Epithelial cell of proximal tubule (primary cell): ENCODE measurements around the gene IRAK1. TPM values are rescaled to one million over a fixed set of nuclear protein-coding genes. Genes with fewer than 3 reads are reported as not detected.

Experiments
- DNase-seq: peaks from one replicate; pipeline ENCODE4 v3.0.0-alpha.2; 2011; ENCODE audit warnings: low read depth
- H3K4me3 ChIP-seq: 2 replicates; pipeline ENCODE4 v1.5.1; 2011; ENCODE audit warnings: low read depth, mild to moderate bottlenecking, low read length
- total RNA-seq: library from RNA; depleted of rRNA; stranded (reverse); fragments of >200 nt; gene quantifications from 2 replicates; pipeline ENCODE4 v1.2.3, GENCODE V29; 2015
- TF ChIP-seq, protein P1 (sequence below): conservative IDR thresholded peaks from 2 replicates; pipeline ENCODE4 v1.5.1; 2012; ENCODE audit warnings: low read depth, mild to moderate bottlenecking, low read length

The IRAK1 gene
- total RNA-seq, 1 donor from 2014 or later = 131 TPM

DNA sequence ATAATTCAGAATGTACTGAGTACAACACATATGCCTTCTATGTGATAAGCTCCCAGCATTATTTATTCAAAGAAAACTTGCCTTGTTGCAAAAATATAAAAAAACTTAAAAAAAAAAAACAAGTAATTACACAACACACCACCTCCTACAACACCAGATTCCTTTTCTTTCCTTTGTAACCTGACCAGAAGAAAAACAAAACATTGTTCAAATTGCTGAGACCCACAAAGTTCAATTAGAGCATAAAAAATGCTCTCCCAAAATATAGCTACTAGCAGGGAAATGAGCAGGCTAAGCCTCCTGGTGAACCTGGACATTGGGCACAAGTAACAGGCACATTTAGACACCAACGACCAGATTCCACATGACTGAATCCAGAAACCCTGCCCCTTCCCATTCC, 39.5 kb upstream of the IRAK1 start:
- no peak overlapping the region for H3K4me3 ChIP-seq
- TF ChIP-seq, protein P1, sequence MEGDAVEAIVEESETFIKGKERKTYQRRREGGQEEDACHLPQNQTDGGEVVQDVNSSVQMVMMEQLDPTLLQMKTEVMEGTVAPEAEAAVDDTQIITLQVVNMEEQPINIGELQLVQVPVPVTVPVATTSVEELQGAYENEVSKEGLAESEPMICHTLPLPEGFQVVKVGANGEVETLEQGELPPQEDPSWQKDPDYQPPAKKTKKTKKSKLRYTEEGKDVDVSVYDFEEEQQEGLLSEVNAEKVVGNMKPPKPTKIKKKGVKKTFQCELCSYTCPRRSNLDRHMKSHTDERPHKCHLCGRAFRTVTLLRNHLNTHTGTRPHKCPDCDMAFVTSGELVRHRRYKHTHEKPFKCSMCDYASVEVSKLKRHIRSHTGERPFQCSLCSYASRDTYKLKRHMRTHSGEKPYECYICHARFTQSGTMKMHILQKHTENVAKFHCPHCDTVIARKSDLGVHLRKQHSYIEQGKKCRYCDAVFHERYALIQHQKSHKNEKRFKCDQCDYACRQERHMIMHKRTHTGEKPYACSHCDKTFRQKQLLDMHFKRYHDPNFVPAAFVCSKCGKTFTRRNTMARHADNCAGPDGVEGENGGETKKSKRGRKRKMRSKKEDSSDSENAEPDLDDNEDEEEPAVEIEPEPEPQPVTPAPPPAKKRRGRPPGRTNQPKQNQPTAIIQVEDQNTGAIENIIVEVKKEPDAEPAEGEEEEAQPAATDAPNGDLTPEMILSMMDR = no peak
- DNase-seq = no peak

DNA sequence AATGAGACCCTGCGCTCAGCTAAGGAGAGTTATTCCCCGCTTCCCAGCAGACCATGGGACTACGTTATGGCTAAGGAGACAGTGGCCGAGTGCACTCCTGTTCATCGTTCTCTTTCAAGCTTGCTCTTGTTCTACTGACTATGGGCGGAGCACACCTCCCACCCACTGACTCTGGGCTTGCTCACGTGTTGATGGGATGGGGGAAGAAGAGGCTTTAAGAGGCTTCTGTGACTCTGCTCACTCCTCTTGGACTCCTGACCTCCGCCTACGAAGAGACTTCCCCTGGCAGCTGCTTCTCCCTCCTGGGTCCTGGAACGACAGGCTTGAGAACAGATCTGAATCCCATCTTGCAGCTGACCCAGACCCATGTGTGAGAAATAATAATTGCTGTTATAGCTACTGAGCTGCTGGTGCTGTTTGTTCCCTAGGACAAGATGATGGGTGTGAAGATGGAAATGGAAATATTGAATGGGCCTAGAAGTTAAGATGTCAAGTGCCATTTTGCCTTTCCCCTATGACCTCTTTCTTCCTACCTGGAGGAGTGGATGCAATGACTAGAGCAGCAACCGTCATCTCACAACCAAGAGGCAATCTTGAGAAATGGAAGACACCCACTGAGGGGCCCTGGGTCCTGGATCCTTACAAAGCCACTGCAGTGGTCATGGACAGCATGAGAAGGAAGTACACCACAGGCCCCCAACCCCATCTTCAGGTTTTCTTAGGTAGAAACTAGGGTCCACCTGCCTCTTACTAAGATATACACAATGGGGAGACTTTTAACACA, 38.7 kb upstream of the IRAK1 start:
- H3K4me3 ChIP-seq = no peak overlapping the region
- DNase-seq = no peak
- TF ChIP-seq, protein P1 = no peak

DNA sequence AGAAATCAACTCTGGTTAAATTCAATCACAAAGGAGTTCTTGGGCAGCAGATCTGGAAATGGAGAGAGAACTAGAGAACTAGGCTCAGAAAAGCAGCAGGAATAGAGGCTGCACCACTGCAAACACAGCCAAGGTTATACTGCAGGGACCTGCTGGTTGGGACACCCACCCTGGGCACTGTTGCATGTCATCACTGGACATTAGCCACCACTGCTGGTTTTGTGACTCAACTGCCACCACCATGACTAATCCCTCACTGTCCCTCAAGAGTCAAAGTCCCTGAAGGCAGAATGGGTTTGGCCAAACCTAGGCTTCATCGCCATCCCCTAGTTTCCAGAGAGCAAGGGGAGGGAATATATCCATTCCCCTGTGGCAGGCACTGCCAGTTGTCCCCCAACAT, 38.1 kb upstream of the IRAK1 start:
- TF ChIP-seq, protein P1 = no peak
- H3K4me3 ChIP-seq = no peak overlapping the region
- DNase-seq = no peak

DNA sequence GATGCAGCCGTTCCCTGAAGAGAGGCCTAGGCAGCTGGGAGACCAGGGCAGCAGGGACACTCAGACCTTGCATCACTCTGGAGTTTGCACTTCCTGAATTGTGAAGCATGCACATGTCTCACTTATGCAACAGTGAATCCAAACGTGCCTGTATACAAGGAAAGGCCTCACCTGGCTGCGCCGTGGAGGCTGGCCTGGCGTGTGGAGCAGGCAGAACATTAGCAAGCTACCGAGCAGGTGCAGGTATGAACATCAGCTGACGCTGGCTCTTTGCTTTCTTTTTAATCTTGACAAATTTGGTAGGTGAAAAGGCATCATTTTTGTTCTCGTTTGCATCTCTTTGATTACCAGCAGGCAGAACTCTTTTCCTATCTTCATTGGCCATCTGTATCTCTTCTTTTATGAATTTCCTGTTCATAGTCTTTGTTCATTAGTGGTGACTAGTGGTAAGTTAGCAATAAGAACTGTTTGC, 37.1 kb upstream of the IRAK1 start:
- TF ChIP-seq, protein P1 = no peak
- DNase-seq = no peak
- no peak overlapping the region for H3K4me3 ChIP-seq

DNA sequence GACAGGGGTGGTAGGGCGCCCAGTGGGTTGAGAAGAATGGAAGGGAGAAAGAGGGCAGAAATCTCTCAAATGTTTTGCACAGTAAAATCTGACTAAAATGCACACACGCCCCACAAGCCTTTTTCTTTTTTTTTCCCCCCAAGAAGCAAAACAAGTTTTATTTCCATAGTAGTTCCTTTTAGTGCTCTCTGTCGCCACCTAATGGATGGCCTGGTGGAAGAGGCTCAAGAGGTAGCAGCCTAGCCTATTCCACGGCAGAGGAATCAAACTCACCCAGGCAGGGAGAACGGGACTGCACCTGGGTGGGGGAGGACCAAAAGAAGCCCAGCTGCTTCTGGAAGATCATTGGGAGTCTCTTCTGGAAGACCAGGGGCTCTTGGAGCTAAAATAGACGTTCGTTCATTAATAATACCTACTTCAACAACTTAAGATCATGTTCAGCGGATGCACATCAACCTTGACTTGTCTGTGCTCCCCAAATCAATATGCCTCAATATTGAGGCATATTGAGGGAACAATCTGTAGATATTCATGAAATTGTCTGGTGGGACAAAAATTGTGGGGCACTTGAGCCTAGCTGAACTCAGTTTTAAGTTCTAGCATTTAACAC, 31.6 kb upstream of the IRAK1 start:
- no peak overlapping the region for H3K4me3 ChIP-seq
- DNase-seq = no peak
- TF ChIP-seq, protein P1 = peak; percentile 67

DNA sequence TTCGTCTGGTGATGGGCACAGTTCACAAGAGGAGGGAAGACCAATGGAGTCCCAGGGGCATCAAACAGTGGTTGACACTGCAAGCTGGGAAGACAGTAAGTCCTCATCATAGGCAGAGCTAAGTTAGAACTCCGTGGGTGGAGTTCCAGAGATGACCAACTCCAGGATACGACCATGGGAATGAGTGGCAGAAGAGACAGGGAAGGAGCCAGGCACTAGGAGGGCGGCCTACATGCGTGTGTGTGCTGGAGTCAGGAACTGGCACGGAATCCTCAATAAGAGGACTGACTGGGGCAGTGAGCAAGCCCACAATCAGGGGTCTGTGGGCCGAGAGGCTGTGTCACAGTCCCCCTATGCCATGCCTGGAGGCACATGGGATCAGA, 30.4 kb upstream of the IRAK1 start:
- DNase-seq = no peak
- TF ChIP-seq, protein P1 = no peak
- H3K4me3 ChIP-seq = no peak overlapping the region
